BLaER1 (cell line): ENCODE data around the gene GTF3C5.

ENCODE experiments used
- H3K27ac ChIP-seq: shearing (Covaris generic); formaldehyde crosslinking; 2 replicates; pipeline ENCODE4 v1.8.1; 2022
- H3K27me3 ChIP-seq: shearing (Covaris generic); formaldehyde crosslinking; 2 replicates; pipeline ENCODE4 v1.8.1; 2022
- H3K36me3 ChIP-seq: shearing (Covaris generic); formaldehyde crosslinking; 2 replicates; pipeline ENCODE4 v1.8.1; 2022
- H3K4me1 ChIP-seq: shearing (Covaris generic); formaldehyde crosslinking; 2 replicates; pipeline ENCODE4 v1.8.1; 2022
- H3K4me2 ChIP-seq: shearing (Covaris generic); formaldehyde crosslinking; 2 replicates; pipeline ENCODE4 v1.8.1; 2022
- H3K4me3 ChIP-seq: shearing (Covaris generic); formaldehyde crosslinking; 2 replicates; pipeline ENCODE4 v1.8.1; 2022
- H3K9ac ChIP-seq: shearing (Covaris generic); formaldehyde crosslinking; 2 replicates; pipeline ENCODE4 v1.8.1; 2022
- H3K9me3 ChIP-seq: shearing (Covaris generic); formaldehyde crosslinking; 2 replicates; pipeline ENCODE4 v1.8.1; 2022
- H4K20me1 ChIP-seq: shearing (Covaris generic); formaldehyde crosslinking; 2 replicates; pipeline ENCODE4 v1.8.1; 2022
- Cebpa-rat ChIP-seq: shearing (Covaris generic); IDR thresholded peaks from 2 replicates; pipeline ENCODE4 v1.8.1; 2022

GTF3C5 gene

DNA sequence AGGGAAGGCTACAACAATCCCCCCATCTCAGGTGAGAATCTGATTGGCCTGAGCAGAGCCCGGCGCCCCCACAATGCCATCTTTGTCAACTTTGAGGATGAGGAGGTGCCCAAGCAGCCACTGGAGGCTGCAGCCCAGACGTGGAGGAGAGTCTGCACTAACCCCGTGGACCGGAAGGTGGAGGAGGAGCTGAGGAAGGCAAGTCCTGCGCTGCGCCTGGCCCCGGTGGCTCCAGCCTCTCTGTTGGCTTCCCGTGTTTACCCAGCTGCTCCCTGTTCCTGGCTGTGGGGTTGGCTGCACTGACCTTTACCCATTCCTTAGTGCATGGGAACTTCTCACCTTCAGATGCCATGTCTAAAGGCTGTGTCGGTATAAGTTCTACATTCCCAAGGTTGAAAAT is 20.0 kb downstream of the GTF3C5 start:
- Histone ChIP-seq H4K20me1 (peaks cover 74% of the 10 kb centered on the region), H3K9ac (no peak overlapping the region), H3K36me3 (peaks cover 95% of the 10 kb centered on the region), H3K4me3 (no peak overlapping the region), H3K4me1 (peaks cover 30% of the 10 kb centered on the region), H3K27me3 (no peaks in the 10 kb centered on the region), H3K4me2 (no peak overlapping the region), H3K27ac (no peak overlapping the region), H3K9me3 (no peaks in the 10 kb centered on the region)
- TF ChIP-seq Cebpa-rat: no peak

DNA sequence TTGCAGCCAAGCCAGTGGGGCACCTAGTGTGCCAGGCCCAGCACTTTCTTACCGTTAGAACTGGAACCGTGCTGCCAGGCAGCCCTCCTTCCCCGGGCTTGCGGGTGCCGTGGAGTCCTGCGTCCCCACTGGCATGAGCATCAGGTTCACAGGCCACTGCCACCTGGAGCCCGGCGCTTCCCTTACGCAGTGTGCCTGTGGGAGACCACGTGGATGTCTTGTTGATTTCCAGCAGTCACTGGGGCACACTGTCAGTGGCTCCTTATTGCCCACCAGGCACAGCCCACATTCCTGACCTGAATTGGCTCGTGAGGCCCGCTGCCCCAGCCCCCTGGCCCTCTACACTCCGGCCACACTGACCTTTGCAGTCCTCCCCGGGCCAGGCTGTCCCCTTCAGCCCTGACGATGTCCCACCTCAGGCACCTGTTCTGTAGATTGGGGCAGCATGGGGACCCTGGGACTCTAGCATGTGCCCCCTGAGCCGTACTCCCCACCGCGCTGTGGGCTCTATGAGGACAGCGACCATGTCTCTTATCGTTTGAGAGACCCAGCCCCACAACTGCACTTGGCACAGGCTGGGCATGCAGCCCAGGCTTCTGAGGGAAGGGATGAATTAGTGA is 20.6 kb downstream of the GTF3C5 start:
- Histone ChIP-seq H3K4me2 (no peak overlapping the region), H3K4me3 (no peak overlapping the region), H3K9ac (no peak overlapping the region), H4K20me1 (peaks cover 74% of the 10 kb centered on the region), H3K9me3 (no peaks in the 10 kb centered on the region), H3K27ac (no peak overlapping the region), H3K36me3 (peaks cover 95% of the 10 kb centered on the region), H3K4me1 (peaks cover 36% of the 10 kb centered on the region), H3K27me3 (no peaks in the 10 kb centered on the region)
- TF ChIP-seq Cebpa-rat: no peak

DNA sequence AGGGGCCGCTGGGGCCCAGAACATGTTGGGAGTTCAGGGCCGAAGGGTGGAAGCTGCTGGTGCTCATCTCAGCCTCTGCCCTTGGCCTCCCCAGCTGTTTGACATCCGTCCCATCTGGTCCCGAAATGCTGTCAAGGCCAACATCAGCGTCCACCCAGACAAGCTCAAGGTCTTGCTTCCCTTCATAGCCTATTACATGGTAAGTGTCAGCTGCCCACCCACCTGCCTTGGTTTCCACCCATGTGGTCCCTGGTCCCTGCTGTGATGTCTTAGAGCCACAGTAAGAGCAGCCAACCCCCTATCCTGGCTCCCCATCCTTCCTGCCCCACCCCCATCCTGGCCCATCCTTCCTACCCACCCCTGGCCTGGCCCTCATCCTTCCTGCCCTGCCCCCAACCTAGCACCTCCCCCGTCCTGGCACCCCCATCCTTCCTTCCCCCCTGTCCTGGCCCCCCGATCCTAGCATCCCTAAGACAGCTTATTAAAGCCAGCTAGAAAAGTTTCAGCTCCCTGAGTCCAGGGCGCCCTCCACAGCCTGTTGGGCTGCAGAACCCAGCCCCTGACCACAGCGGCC is 21.3 kb downstream of the GTF3C5 start:
- no peak overlapping the region for H3K4me3 ChIP-seq
- no peak overlapping the region for H3K4me2 ChIP-seq
- H3K4me1 ChIP-seq: peaks cover 43% of the 10 kb centered on the region
- no peak overlapping the region for H3K27ac ChIP-seq
- no peaks in the 10 kb centered on the region for H3K27me3 ChIP-seq
- H3K9me3 ChIP-seq: no peaks in the 10 kb centered on the region
- H3K9ac ChIP-seq: no peak overlapping the region
- H3K36me3 ChIP-seq: peaks cover 90% of the 10 kb centered on the region
- H4K20me1 ChIP-seq: peaks cover 74% of the 10 kb centered on the region
- no peak for TF ChIP-seq Cebpa-rat

DNA sequence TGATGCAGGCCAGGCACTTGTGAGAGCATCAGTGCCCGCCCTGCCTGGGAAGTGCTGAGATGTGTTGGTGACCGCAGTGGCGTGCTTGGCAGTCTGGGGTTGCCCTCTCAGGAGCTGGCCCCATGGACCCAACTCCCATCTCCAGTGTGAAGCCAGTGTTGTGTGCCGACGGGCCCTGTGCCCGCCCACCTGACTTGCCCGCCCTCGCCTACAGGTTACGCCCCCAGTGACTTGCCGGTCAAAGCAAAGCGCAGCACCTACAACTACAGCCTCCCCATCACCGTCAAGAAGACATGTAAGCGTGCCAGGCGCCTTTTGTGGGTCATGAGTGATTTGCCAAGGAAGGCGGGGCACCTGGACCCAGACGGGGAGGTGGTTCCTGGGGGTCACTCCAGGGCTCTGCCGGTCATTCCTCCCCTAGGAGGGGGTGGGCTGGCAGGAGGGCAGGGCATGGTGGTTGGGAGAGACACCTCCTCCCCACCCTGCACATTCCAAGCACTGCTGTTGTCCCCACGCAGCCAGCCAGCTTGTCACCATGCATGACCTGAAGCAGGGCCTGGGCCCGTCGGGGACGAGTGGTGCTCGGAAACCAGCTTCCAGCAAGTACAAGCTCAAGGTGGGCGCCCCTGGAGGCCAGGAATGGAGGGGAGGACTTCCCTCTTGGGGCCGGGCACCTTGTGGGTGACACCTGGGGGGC is 23.5 kb downstream of the GTF3C5 start:
- no peak for TF ChIP-seq Cebpa-rat
- Histone ChIP-seq H3K9me3 (no peaks in the 10 kb centered on the region), H3K9ac (no peak overlapping the region), H3K36me3 (peaks cover 84% of the 10 kb centered on the region), H4K20me1 (peaks cover 59% of the 10 kb centered on the region), H3K27me3 (no peaks in the 10 kb centered on the region), H3K4me3 (no peak overlapping the region), H3K4me2 (no peak overlapping the region), H3K27ac (peak overlapping the region; percentile 77; the same call in 1 of the 2 replicates), H3K4me1 (peaks cover 49% of the 10 kb centered on the region)

DNA sequence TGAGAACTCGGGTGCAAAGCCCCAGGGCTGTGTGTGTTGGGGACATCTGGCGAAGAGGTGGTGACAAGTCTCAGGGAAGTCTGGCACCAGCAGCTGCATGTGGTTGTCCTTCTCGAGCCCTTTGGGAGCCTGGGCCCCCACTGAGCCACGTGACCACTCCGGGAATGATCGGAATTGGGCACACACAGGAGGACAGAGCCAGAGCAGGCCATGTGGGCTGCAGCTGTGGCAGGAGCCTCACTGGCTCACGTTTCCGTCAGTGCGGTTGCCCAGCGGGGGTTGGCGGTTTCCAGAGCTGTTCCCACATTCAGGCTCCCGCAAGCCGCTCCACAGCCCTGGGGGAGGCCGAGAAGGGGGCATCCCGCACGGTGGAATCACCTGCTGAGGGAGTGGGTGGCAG is 24.2 kb downstream of the GTF3C5 start:
- no peak overlapping the region for H3K4me3 ChIP-seq
- no peaks in the 10 kb centered on the region for H3K27me3 ChIP-seq
- no peak overlapping the region for H3K9ac ChIP-seq

DNA sequence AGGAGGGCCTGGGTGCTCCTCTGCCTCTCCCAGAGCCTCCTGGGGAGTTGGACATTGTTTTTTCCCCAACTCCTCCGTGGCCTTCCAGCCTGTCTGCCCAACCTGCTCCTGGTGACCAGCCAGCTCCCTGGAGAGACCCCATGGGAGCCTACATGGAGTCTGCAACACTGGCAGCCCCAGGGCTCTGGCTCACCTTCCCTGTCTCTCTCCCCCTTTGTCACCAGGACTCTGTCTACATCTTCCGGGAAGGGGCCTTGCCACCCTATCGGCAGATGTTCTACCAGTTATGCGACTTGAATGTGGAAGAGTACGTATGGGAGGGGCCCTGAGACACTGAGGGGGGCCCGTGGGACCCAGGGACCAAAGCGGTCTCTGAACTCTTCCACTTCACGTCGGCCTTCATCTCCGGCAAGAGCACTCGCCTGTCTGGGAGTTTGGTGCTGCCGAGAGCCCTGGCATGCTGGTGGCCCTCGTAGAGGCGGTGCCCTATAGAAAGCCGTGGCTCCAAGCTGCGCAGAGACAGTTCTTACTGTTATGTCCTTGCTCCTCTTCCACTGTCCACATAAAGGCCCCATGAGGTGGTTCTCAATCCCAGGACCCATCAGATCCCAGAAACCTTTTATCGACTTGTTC is 25.1 kb downstream of the GTF3C5 start:
- Histone ChIP-seq H3K27ac (peak overlapping the region; percentile 77), H3K9ac (no peak overlapping the region), H3K27me3 (no peaks in the 10 kb centered on the region), H3K4me2 (peak overlapping the region; percentile 95), H4K20me1 (peaks cover 43% of the 10 kb centered on the region), H3K4me1 (peaks cover 64% of the 10 kb centered on the region), H3K9me3 (no peaks in the 10 kb centered on the region), H3K36me3 (peaks cover 68% of the 10 kb centered on the region), H3K4me3 (no peak overlapping the region)
- TF ChIP-seq Cebpa-rat: no peak

More for the DNA sequence above, 24.2 kb downstream of the GTF3C5 start:
- H3K4me2 ChIP-seq: no peak overlapping the region
- H3K27ac ChIP-seq: peak overlapping the region; percentile 77
- H4K20me1 ChIP-seq: peaks cover 52% of the 10 kb centered on the region
- H3K9me3 ChIP-seq: no peaks in the 10 kb centered on the region
- peaks cover 78% of the 10 kb centered on the region for H3K36me3 ChIP-seq
- no peak for TF ChIP-seq Cebpa-rat
- peaks cover 55% of the 10 kb centered on the region for H3K4me1 ChIP-seq

DNA sequence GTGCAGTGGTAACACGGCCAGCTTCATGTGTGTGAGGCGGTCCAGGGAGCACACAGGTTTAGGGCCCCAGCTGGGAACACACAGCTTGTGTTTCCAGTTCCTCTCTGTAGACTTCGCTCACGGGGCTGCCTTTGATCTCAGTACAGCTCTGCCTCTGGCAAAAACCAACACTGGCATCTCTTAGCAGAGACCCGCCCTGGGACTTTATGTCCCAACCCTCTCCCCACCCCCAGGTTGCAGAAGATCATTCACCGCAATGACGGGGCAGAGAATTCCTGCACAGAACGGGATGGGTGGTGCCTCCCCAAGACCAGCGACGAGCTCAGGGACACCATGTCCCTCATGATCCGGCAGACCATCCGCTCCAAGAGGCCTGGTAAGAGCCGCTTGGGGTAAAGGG is 25.7 kb downstream of the GTF3C5 start:
- Histone ChIP-seq H3K4me3 (0 out of 2 replicates have a peak overlapping the region, but pooled peaks have one; percentile 20), H3K4me1 (peaks cover 70% of the 10 kb centered on the region), H3K36me3 (peaks cover 62% of the 10 kb centered on the region), H3K27ac (peak overlapping the region; percentile 77), H3K4me2 (peak overlapping the region; percentile 95), H3K9ac (peak overlapping the region; percentile 59; the same call in 1 of the 2 replicates), H3K9me3 (no peaks in the 10 kb centered on the region), H4K20me1 (peaks cover 37% of the 10 kb centered on the region), H3K27me3 (no peaks in the 10 kb centered on the region)
- TF ChIP-seq Cebpa-rat: no peak

DNA sequence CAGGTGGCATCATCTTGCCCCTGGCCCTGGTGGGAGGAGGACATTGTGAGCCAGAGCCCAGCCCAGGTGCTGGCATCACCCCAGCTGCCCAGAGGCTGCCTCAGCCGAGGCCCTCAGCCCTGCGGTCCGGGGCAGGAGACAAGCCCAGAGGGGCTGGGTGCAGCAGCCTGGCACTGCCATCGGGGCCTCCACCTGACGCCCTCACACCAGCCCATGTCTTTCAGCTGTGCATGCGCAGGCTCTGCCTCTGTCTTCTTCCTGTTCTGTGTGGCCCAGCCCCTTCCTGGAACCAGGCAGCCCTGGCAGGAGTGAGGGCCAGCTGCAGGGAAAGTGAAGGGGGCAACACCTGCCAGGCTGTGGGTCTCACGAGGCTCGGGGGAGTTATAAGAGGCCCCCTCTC is 26.2 kb downstream of the GTF3C5 start:
- H3K27ac ChIP-seq: peak overlapping the region; percentile 77
- H3K36me3 ChIP-seq: peaks cover 57% of the 10 kb centered on the region
- H3K4me2 ChIP-seq: peak overlapping the region; percentile 95
- 0 out of 2 replicates have a peak overlapping the region, but pooled peaks have one; percentile 20 for H3K4me3 ChIP-seq
- H4K20me1 ChIP-seq: peaks cover 32% of the 10 kb centered on the region
- no peaks in the 10 kb centered on the region for H3K27me3 ChIP-seq
- peaks cover 75% of the 10 kb centered on the region for H3K4me1 ChIP-seq
- H3K9ac ChIP-seq: peak overlapping the region; percentile 59
- no peaks in the 10 kb centered on the region for H3K9me3 ChIP-seq
- no peak for TF ChIP-seq Cebpa-rat

DNA sequence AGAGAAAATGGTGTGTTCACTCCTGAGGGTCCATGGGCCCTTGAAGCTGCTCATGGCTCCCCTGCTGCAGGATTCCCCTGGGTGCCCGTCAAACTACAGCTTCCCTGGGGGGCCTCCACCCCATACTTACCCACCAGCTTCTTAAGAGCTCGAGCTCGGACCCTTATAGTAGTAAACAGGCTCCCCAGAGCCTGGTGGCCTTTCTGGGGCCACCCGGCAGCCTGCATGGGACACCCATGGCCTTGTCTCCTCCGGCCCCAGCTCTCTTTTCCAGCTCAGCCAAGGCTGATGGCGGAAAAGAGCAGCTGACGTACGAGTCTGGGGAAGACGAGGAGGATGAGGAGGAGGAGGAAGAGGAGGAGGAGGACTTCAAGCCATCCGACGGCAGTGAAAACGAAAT is 26.8 kb downstream of the GTF3C5 start:
- H3K4me2 ChIP-seq: peak overlapping the region; percentile 95
- no peaks in the 10 kb centered on the region for H3K9me3 ChIP-seq
- H3K27ac ChIP-seq: peak overlapping the region; percentile 77
- H4K20me1 ChIP-seq: peaks cover 32% of the 10 kb centered on the region
- peak overlapping the region; percentile 45 for H3K9ac ChIP-seq
- no peaks in the 10 kb centered on the region for H3K27me3 ChIP-seq
- no peak overlapping the region for H3K4me3 ChIP-seq
- peaks cover 52% of the 10 kb centered on the region for H3K36me3 ChIP-seq
- H3K4me1 ChIP-seq: peaks cover 77% of the 10 kb centered on the region
- no peak for TF ChIP-seq Cebpa-rat
